HUES6 (cell line): ENCODE data around the gene DENND2C.
A peak's percentile ranks its signal among the peaks of the same experiment; 100 is the strongest.

ENCODE experiments used
- H3K27ac ChIP-seq: 2 replicates; pipeline ENCODE4 v1.7.0; 2013; ENCODE audit warnings: low read depth, mild to moderate bottlenecking, low read length, inconsistent platforms
- H3K27me3 ChIP-seq: 2 replicates; pipeline ENCODE4 v1.6.1; 2013; ENCODE audit warnings: low read length; ENCODE audit not compliant: control insufficient read depth, insufficient read depth
- H3K36me3 ChIP-seq: 2 replicates; pipeline ENCODE4 v1.6.1; 2013; ENCODE audit warnings: low read length; ENCODE audit not compliant: control insufficient read depth, insufficient read depth
- H3K4me1 ChIP-seq: 2 replicates; pipeline ENCODE4 v1.6.1; 2013; ENCODE audit warnings: low read length; ENCODE audit not compliant: control insufficient read depth, insufficient read depth
- H3K4me3 ChIP-seq: 2 replicates; pipeline ENCODE4 v1.5.1; 2013; ENCODE audit warnings: low read depth, low read length
- H3K9ac ChIP-seq: one replicate; pipeline ENCODE4 v1.6.1; 2013; ENCODE audit warnings: mild to moderate bottlenecking, low read length
- H3K9me3 ChIP-seq: 2 replicates; pipeline ENCODE4 v1.6.1; 2013; ENCODE audit warnings: low read depth, low read length; ENCODE audit not compliant: control insufficient read depth, insufficient read depth

The DENND2C gene

DNA sequence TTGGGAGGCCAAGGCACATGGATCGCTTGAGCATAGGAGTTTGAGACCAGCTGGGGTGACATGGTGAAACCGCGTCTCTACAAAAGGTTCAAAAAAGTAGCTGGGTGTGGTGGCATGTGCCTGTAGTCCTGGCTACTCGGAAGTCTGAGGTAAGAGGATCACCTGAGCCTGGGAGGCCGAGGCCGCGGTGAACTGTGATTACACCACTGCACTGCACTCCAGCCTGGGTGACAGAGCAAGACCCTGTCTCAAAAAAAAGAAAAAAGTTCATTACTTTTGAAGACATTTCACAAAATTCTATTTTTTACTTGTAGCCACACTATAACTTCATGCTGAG lies 2.1 kb upstream of the DENND2C start:
- H3K9ac ChIP-seq = no peak overlapping the region
- H3K27me3 ChIP-seq = peaks cover 19% of the 10 kb centered on the region
- H3K4me3 ChIP-seq = no peak overlapping the region
- H3K4me1 ChIP-seq = no peaks in the 10 kb centered on the region
- H3K36me3 ChIP-seq = no peaks in the 10 kb centered on the region
- no peaks in the 10 kb centered on the region for H3K9me3 ChIP-seq
- no peak overlapping the region for H3K27ac ChIP-seq

GRCh38 chr1:114671011-114671938 lies 1.4 kb upstream of the DENND2C start:
- H3K4me1 ChIP-seq = no peaks in the 10 kb centered on the region
- H3K36me3 ChIP-seq = no peaks in the 10 kb centered on the region
- H3K4me3 ChIP-seq = peak overlapping the region; percentile 81
- H3K9me3 ChIP-seq = no peaks in the 10 kb centered on the region
- peaks cover 13% of the 10 kb centered on the region for H3K27me3 ChIP-seq
- no peak overlapping the region for H3K27ac ChIP-seq
- no peak overlapping the region for H3K9ac ChIP-seq

GRCh38 chr1:114670083-114671010 lies 498 bp upstream of the DENND2C start:
- Histone ChIP-seq H3K27ac (no peak overlapping the region), H3K9ac (peak overlapping the region; percentile 63), H3K27me3 (peaks cover 7% of the 10 kb centered on the region)

DNA sequence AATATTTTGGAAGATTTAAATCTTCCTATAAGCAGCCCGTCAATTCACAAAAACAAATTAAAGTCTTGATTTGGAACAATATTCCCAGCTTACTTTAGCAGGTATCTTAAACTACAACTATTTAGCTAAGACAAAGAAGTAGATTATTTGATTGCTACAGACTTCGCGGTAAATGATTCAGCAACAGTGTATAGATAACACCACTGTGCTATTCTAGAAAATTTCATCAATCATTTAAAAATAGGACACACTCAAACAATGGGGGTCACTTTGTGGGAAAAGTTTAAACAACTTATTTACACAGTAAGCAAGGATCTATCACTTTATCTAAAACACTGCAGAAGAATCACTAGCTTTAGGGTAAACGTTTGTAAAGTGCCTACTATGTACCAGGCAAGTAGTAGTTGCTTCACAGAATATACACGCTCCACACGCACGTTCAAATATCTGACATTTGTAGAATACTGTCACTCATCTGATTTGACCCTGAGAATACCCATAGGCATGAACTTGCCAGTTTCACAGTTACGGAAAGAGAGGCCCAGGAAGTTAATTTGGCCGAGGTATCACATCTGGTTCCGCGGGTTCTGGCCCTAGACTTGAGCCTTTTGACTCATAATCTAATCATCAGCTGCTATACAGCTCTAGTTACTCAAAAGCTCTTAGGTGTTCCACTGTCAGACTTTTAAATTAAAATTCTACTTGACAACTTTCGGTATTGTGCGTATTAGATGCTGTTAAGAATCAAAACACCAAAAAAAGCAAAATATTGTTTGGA lies 876 bp downstream of the DENND2C start:
- peak overlapping the region; percentile 81 for H3K4me3 ChIP-seq
- peak overlapping the region; percentile 62 for H3K9ac ChIP-seq
- no peaks in the 10 kb centered on the region for H3K36me3 ChIP-seq
- no peak overlapping the region for H3K27ac ChIP-seq
- H3K9me3 ChIP-seq = no peaks in the 10 kb centered on the region
- no peaks in the 10 kb centered on the region for H3K4me1 ChIP-seq
- peaks cover 5% of the 10 kb centered on the region; the same call in 1 of the 2 replicates for H3K27me3 ChIP-seq

More at GRCh38 chr1:114670083-114671010, 498 bp upstream of the DENND2C start:
- Histone ChIP-seq H3K4me3 (peak overlapping the region; percentile 81), H3K4me1 (no peaks in the 10 kb centered on the region), H3K36me3 (no peaks in the 10 kb centered on the region), H3K9me3 (no peaks in the 10 kb centered on the region)

GRCh38 chr1:114668373-114668772 lies 1.5 kb downstream of the DENND2C start:
- H3K27ac ChIP-seq = no peak overlapping the region
- no peaks in the 10 kb centered on the region for H3K9me3 ChIP-seq
- H3K4me3 ChIP-seq = peak overlapping the region; percentile 81; the same call in 1 of the 2 replicates
- H3K9ac ChIP-seq = no peak overlapping the region
- H3K4me1 ChIP-seq = no peaks in the 10 kb centered on the region
- H3K27me3 ChIP-seq = peaks cover 5% of the 10 kb centered on the region; the same call in 1 of the 2 replicates
- H3K36me3 ChIP-seq = no peaks in the 10 kb centered on the region

DNA sequence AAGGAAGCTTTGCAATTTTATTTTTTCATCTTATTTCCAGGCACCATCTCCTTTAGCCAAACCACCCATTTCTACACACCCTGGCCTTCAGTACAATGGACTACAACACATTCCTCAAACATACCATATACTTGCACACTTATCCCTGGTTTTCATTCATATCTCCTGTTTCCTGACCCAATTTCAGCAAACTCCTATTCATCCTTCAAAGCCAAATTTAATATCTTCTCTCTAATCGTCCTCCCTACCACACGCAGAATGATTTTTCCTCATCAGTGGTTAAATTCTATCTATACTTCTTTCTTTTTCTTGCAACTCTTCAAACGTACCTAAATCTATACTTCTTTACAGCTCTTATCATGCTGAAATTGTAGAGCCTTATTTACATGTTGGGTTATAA lies 2.9 kb downstream of the DENND2C start:
- no peak overlapping the region for H3K27ac ChIP-seq
- H3K4me1 ChIP-seq = no peaks in the 10 kb centered on the region
- no peak overlapping the region for H3K9ac ChIP-seq
- H3K9me3 ChIP-seq = no peaks in the 10 kb centered on the region
- no peak overlapping the region for H3K4me3 ChIP-seq
- peaks cover 5% of the 10 kb centered on the region; the same call in 1 of the 2 replicates for H3K27me3 ChIP-seq
- no peaks in the 10 kb centered on the region for H3K36me3 ChIP-seq

DNA sequence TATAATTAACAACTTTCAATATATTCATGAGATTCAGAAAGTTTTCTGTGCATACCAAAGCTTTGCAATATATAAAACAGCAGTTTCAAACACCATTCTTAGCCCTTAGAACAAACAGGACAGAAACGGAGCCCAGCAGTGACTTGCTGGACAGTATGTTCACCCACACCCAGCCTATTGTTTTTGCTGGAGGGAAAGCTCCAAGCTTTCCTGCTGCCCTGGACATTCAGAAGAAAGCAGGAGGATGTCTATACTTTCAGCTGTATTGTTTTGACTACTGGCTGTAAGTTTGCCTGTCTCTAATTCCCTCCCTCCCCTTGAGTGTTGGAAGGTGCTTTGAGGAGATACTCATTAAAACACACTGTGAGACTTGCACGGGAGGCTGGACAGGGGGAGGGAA lies 9.6 kb downstream of the DENND2C start:
- Histone ChIP-seq H3K9ac (no peak overlapping the region), H3K9me3 (no peaks in the 10 kb centered on the region), H3K27me3 (no peaks in the 10 kb centered on the region), H3K27ac (no peak overlapping the region), H3K4me3 (no peak overlapping the region), H3K4me1 (no peaks in the 10 kb centered on the region), H3K36me3 (no peaks in the 10 kb centered on the region)

DNA sequence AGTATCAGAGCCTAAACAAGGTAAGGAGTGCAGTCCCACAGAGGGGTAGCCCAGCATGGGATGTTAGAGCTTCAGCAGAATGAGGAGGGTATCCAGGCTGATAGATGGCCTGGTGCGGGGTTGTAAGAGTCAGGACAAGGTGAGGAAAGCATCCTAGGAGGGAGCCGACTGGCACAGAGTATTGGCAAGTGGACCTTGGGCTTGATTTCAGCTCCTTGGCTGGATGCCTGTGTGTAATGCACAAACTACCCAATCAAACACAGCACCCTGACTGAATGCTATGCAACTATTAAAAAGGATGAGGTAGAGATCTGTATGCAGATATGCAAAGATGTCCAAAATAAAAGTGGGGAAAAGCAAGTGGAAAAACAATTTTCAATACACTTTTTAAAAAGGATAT lies 18.0 kb downstream of the DENND2C start:
- no peaks in the 10 kb centered on the region for H3K27me3 ChIP-seq
- H3K9me3 ChIP-seq = no peaks in the 10 kb centered on the region
- no peaks in the 10 kb centered on the region for H3K36me3 ChIP-seq
- no peaks in the 10 kb centered on the region for H3K4me1 ChIP-seq
- H3K4me3 ChIP-seq = no peak overlapping the region
- no peak overlapping the region for H3K9ac ChIP-seq
- H3K27ac ChIP-seq = no peak overlapping the region

GRCh38 chr1:114648503-114648902 lies 21.3 kb downstream of the DENND2C start:
- Histone ChIP-seq H3K36me3 (no peaks in the 10 kb centered on the region), H3K27me3 (no peaks in the 10 kb centered on the region), H3K4me3 (no peak overlapping the region), H3K9me3 (no peaks in the 10 kb centered on the region), H3K4me1 (no peaks in the 10 kb centered on the region), H3K9ac (no peak overlapping the region), H3K27ac (no peak overlapping the region)

GRCh38 chr1:114641377-114641776 lies 28.5 kb downstream of the DENND2C start:
- H3K4me3 ChIP-seq = no peak overlapping the region
- no peaks in the 10 kb centered on the region for H3K9me3 ChIP-seq
- H3K9ac ChIP-seq = no peak overlapping the region
- peaks cover 13% of the 10 kb centered on the region for H3K4me1 ChIP-seq
- H3K27me3 ChIP-seq = no peaks in the 10 kb centered on the region
- no peak overlapping the region for H3K27ac ChIP-seq
- H3K36me3 ChIP-seq = no peaks in the 10 kb centered on the region
